Measurements from ENCODE around the gene PCDHA10.
A peak's percentile ranks its signal among the peaks of the same experiment; 100 is the strongest.
"Not testable (repeated sequence)": the region's sequence is repeated elsewhere in the genome, so short reads cannot be mapped to it uniquely, and the experiment has no call there.

The PCDHA10 gene

GRCh38 chr5:140855772-140856674 is at the start of gene PCDHA10:
TSS of gene PCDHA10 (plus strand) at chr5:140855897. CDS start at chr5:140856049, 152 bp downstream.
- no peak for DNase-seq

- no peak for DNase-seq
Measured at GRCh38 chr5:140806834-140807775, 48.6 kb upstream of the PCDHA10 start, which contains the start of gene PCDHA4. TSS of gene PCDHA4 (plus strand) at chr5:140807068.

- DNase-seq, result not testable (repeated sequence)
Measured at GRCh38 chr5:140808241-140808888, 47.3 kb upstream of the PCDHA10 start.

GRCh38 chr5:140808889-140809291 is 46.8 kb upstream of the PCDHA10 start:
- DNase-seq, result no peak

GRCh38 chr5:140821375-140822280 is 34.1 kb upstream of the PCDHA10 start, which contains the start of gene PCDHA5:
TSS of gene PCDHA5 (plus strand) at chr5:140821613.
- DNase-seq, result no peak

GRCh38 chr5:140822281-140822629 is 33.4 kb upstream of the PCDHA10 start:
- DNase-seq, result no peak

- DNase-seq, result not testable (repeated sequence)
Measured at GRCh38 chr5:140822969-140823368, 32.7 kb upstream of the PCDHA10 start.

GRCh38 chr5:140823475-140823874 is 32.2 kb upstream of the PCDHA10 start:
- no peak for DNase-seq

- peak; percentile 30 for DNase-seq
Measured at GRCh38 chr5:140827704-140828361, 27.9 kb upstream of the PCDHA10 start, which contains the start of gene PCDHA6. TSS of gene PCDHA6 (plus strand) at chr5:140827960. CDS start at chr5:140828092, 132 bp downstream.

- peak; percentile 40 for DNase-seq
Measured at GRCh38 chr5:140828362-140828737, 27.3 kb upstream of the PCDHA10 start.

GRCh38 chr5:140829511-140830501 is 25.9 kb upstream of the PCDHA10 start:
- not testable (repeated sequence) for DNase-seq

GRCh38 chr5:140833993-140834392 is 21.7 kb upstream of the PCDHA10 start, which contains the start of gene PCDHA7:
TSS of gene PCDHA7 (plus strand) at chr5:140834269. CDS start at chr5:140834384, 115 bp downstream.
- DNase-seq, result no peak

- DNase-seq, result not testable (repeated sequence)
Measured at GRCh38 chr5:140834439-140835008, 21.2 kb upstream of the PCDHA10 start.

- no peak for DNase-seq
Measured at GRCh38 chr5:140835622-140836510, 19.8 kb upstream of the PCDHA10 start.

GRCh38 chr5:140840978-140841962 is 14.4 kb upstream of the PCDHA10 start, which contains the start of gene PCDHA8:
TSS of gene PCDHA8 (plus strand) at chr5:140841187. CDS start at chr5:140841322, 135 bp downstream.
- DNase-seq, result peak; percentile 26

Data from NCI-H2081 treated with DMSO at 0.1 percent for 48 hours (cell line).